Endothelial cell of umbilical vein (primary cell): ENCODE measurements around the gene PFDN5.

Experiments used
- EZH2 ChIP-seq: IDR thresholded peaks from 2 replicates; pipeline ENCODE4 v1.6.1; 2012; ENCODE audit warnings: borderline replicate concordance, low read depth, mild to moderate bottlenecking, moderate library complexity, low read length, inconsistent platforms; ENCODE audit not compliant: severe bottlenecking
- JUN ChIP-seq: IDR thresholded peaks from 2 replicates; pipeline ENCODE4 v1.6.1; 2011; ENCODE audit warnings: borderline replicate concordance, low read depth; ENCODE audit not compliant: insufficient read length, insufficient read depth
- MYC ChIP-seq: IDR thresholded peaks from one replicate; pipeline ENCODE4 v1.6.1; 2011; ENCODE audit warnings: mild to moderate bottlenecking, low read depth, low read length
- POLR2A ChIP-seq: IDR thresholded peaks from 2 replicates; pipeline ENCODE4 v1.6.1; 2012; ENCODE audit warnings: low read depth, mild to moderate bottlenecking, control low read depth, low read length
- POLR2AphosphoS5 ChIP-seq: IDR thresholded peaks from 2 replicates; pipeline ENCODE4 v1.6.1; 2012; ENCODE audit warnings: low read depth, mild to moderate bottlenecking, control low read depth, low read length, moderate library complexity; ENCODE audit not compliant: insufficient read depth
- TF ChIP-seq, protein P1 (sequence below), 2 donors: IDR thresholded peaks; 1 replicate in 1 of 2; 2 replicates in 1 of 2; pipeline ENCODE4 v1.5.1; 2011; ENCODE audit warnings: low read length in 2 of 2, mild to moderate bottlenecking in 2 of 2, moderate library complexity in 2 of 2, control low read depth in 1 of 2, inconsistent platforms in 1 of 2, low read depth in 1 of 2; ENCODE audit not compliant: insufficient read depth in 1 of 2; ENCODE audit errors: extremely low read depth in 1 of 2
- TF ChIP-seq, protein P2 (sequence below): IDR thresholded peaks from 2 replicates; pipeline ENCODE4 v1.6.1; 2011; ENCODE audit not compliant: insufficient read depth, insufficient read length

GRCh38 chr12:53313996-53314395, 18.7 kb downstream of the PFDN5 start:
- TF ChIP-seq, protein P1, sequence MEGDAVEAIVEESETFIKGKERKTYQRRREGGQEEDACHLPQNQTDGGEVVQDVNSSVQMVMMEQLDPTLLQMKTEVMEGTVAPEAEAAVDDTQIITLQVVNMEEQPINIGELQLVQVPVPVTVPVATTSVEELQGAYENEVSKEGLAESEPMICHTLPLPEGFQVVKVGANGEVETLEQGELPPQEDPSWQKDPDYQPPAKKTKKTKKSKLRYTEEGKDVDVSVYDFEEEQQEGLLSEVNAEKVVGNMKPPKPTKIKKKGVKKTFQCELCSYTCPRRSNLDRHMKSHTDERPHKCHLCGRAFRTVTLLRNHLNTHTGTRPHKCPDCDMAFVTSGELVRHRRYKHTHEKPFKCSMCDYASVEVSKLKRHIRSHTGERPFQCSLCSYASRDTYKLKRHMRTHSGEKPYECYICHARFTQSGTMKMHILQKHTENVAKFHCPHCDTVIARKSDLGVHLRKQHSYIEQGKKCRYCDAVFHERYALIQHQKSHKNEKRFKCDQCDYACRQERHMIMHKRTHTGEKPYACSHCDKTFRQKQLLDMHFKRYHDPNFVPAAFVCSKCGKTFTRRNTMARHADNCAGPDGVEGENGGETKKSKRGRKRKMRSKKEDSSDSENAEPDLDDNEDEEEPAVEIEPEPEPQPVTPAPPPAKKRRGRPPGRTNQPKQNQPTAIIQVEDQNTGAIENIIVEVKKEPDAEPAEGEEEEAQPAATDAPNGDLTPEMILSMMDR (IDR thresholded peaks at IDR 0.05; ENCODE audit: extremely low read depth in 1 of 2, insufficient read depth in 1 of 2, low read depth in 1 of 2, low read length in 2 of 2), result no peak
- no peak for TF ChIP-seq POLR2A
- no peak for TF ChIP-seq POLR2AphosphoS5
- TF ChIP-seq, protein P2, sequence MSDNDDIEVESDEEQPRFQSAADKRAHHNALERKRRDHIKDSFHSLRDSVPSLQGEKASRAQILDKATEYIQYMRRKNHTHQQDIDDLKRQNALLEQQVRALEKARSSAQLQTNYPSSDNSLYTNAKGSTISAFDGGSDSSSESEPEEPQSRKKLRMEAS, result no peak
- no peak for TF ChIP-seq JUN
- TF ChIP-seq EZH2, result no peak
- no peak for TF ChIP-seq MYC
